ENCODE measurements around the gene APRT. TPM values are rescaled to one million over a fixed set of nuclear protein-coding genes. Genes with fewer than 3 reads are reported as not detected.

The APRT gene
- total and polyA plus RNA-seq, 2 of the 4 experiments (the other 2 are of a cell fraction) = 40.5 to 157 TPM

GRCh38 chr16:88839745-88840599 is 28.2 kb upstream of the APRT start:
- BruUV-seq (replicated peaks) = no TSS peak
- CTCF ChIA-PET = no interaction called here
- TF ChIP-seq RCOR1 (IDR thresholded peaks at IDR 0.05; ENCODE audit: insufficient replicate concordance, low read length) = no peak
- no peak for TF ChIP-seq CHD1 (IDR thresholded peaks at IDR 0.05; ENCODE audit: low read depth, low read length)
- TF ChIP-seq NFE2L2 (IDR thresholded peaks at IDR 0.05; ENCODE audit: low read depth, low read length) = no peak
- TF ChIP-seq USF2 (IDR thresholded peaks at IDR 0.05; ENCODE audit: low read depth, low read length) = no peak
- TF ChIP-seq MAFK (IDR thresholded peaks at IDR 0.05; ENCODE audit: low read depth, low read length) = no peak
- no peak for TF ChIP-seq BHLHE40 (IDR thresholded peaks at IDR 0.05; ENCODE audit: low read depth, low read length)
- no peak for TF ChIP-seq ELK1 (IDR thresholded peaks at IDR 0.05; ENCODE audit: borderline replicate concordance, low read depth, low read length)
- no peak for TF ChIP-seq MAZ (IDR thresholded peaks at IDR 0.05; ENCODE audit: borderline replicate concordance, low read depth, low read length)
- TF ChIP-seq POLR2A (IDR thresholded peaks at IDR 0.05; ENCODE audit: low read depth, low read length) = no peak
- TF ChIP-seq CEBPB (IDR thresholded peaks at IDR 0.05; ENCODE audit: low read depth, low read length) = no peak
- no peak for TF ChIP-seq FOS (IDR thresholded peaks at IDR 0.05; ENCODE audit: low read depth, low read length)
- TF ChIP-seq, protein P1, sequence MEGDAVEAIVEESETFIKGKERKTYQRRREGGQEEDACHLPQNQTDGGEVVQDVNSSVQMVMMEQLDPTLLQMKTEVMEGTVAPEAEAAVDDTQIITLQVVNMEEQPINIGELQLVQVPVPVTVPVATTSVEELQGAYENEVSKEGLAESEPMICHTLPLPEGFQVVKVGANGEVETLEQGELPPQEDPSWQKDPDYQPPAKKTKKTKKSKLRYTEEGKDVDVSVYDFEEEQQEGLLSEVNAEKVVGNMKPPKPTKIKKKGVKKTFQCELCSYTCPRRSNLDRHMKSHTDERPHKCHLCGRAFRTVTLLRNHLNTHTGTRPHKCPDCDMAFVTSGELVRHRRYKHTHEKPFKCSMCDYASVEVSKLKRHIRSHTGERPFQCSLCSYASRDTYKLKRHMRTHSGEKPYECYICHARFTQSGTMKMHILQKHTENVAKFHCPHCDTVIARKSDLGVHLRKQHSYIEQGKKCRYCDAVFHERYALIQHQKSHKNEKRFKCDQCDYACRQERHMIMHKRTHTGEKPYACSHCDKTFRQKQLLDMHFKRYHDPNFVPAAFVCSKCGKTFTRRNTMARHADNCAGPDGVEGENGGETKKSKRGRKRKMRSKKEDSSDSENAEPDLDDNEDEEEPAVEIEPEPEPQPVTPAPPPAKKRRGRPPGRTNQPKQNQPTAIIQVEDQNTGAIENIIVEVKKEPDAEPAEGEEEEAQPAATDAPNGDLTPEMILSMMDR (conservative IDR thresholded peaks at IDR 0.05; ENCODE audit: low read depth, low read length) = no peak
- TF ChIP-seq MXI1 (IDR thresholded peaks at IDR 0.05; ENCODE audit: borderline replicate concordance, low read depth, low read length) = no peak
- no peak for TF ChIP-seq RFX5 (IDR thresholded peaks at IDR 0.05; ENCODE audit: low read depth, low read length)
- TF ChIP-seq RAD21 (IDR thresholded peaks at IDR 0.05; ENCODE audit: low read length) = no peak

More at GRCh38 chr16:88839745-88840599, 28.2 kb upstream of the APRT start:
- Histone ChIP-seq H2BK5ac (ENCODE audit: low read depth, low read length, poor library complexity, severe bottlenecking) (no peak overlapping the region), H2AK5ac (ENCODE audit: low read depth, low read length) (no peak overlapping the region), H3K56ac (ENCODE audit: extremely low read depth, insufficient read depth, low read length) (no peak overlapping the region), H4K8ac (ENCODE audit: low read depth in 2 of 2, low read length in 2 of 2) (no peak overlapping the region), H4K5ac (ENCODE audit: low read depth, low read length) (no peak overlapping the region), H4K20me1 (ENCODE audit: insufficient read depth, low read length) (peaks cover 8% of the 10 kb centered on the region; the same call in 1 of the 2 replicates), H3K9me3 (ENCODE audit: control insufficient read depth, insufficient read depth, low read length) (no peaks in the 10 kb centered on the region), H3K14ac (replicated peaks; ENCODE audit: low read depth, low read length) (no peak overlapping the region), H3K27me3 (ENCODE audit: control insufficient read depth, insufficient read depth, low read length) (no peaks in the 10 kb centered on the region), H3K4me2 (ENCODE audit: low read depth, low read length) (no peak overlapping the region), H2BK15ac (ENCODE audit: low read depth, low read length) (no peak overlapping the region), H2BK120ac (ENCODE audit: low read depth, low read length) (no peak overlapping the region), H3K23ac (ENCODE audit: low read depth, low read length) (no peak overlapping the region), H2AK9ac (replicated peaks; ENCODE audit: low read depth, low read length, poor library complexity) (no peak overlapping the region), H3K9ac (ENCODE audit: low read depth, low read length) (no peak overlapping the region), H3K79me1 (ENCODE audit: low read depth in 1 of 2, low read length in 2 of 2) (peaks cover 0 to 4% of the 10 kb centered on the region in 2 experiments; a peak in 2 of 4 replicates), H3K27ac (ENCODE audit: insufficient read depth, low read length) (no peak overlapping the region), H3K9me1 (ENCODE audit: insufficient read depth, low read length) (no peaks in the 10 kb centered on the region), H4K91ac (ENCODE audit: insufficient read depth, low read depth, low read length) (no peak overlapping the region), H3K4me1 (ENCODE audit: control insufficient read depth, insufficient read depth, low read length) (no peaks in the 10 kb centered on the region), H3K36me3 (ENCODE audit: control insufficient read depth, insufficient read depth, low read length) (peaks cover 36% of the 10 kb centered on the region), H3K18ac (ENCODE audit: low read depth, low read length) (no peak overlapping the region), H2BK20ac (ENCODE audit: low read depth, low read length) (no peak overlapping the region), H2AFZ (replicated peaks; ENCODE audit: low read length, poor library complexity) (no peak overlapping the region), H3K4me3 (ENCODE audit: insufficient read depth, low read depth, low read length) (no peak overlapping the region), H3K4ac (ENCODE audit: low read depth, low read length) (no peak overlapping the region)
- ATAC-seq (ENCODE audit: low read depth) = no peak
- no peak for DNase-seq
- POLR2A ChIA-PET (ENCODE audit: unreplicated experiment) = no interaction called here
- intact Hi-C loops (cut with micrococcal nuclease) (no loop called here), dilution Hi-C loops (cut with HindIII; ENCODE audit: low sequenced_read_pairs, unreplicated experiment) (no loop called here), in situ Hi-C loops (cut with MboI; ENCODE audit: low sequenced_read_pairs) (no loop called here)
- 92% methylated on average over 14 of the region's 24 CpGs; no CpG with 5 or more reads in 1 of the 2 experiments for WGBS, 2 experiments (ENCODE audit: extremely low coverage in 2 of 2, insufficient read length in 1 of 2)

Data from IMR-90 (cell line).